NCI-H1417 treated with DMSO at 0.1 percent for 48 hours (cell line): ENCODE results near the gene DDX47.

Source experiments
- DNase-seq: peaks from one replicate; lab custom pipeline; 2025; lab: John Stamatoyannopoulos, UW

Gene DDX47

GRCh38 chr12:12813120-12814101 is at the start of gene DDX47:
TSS of gene DDX47 (plus strand) at chr12:12813346. CDS start at chr12:12813368, 22 bp downstream.
- peak; percentile 73 for DNase-seq

GRCh38 chr12:12764824-12765223 is 48.3 kb upstream of the DDX47 start:
- no peak for DNase-seq

DNA sequence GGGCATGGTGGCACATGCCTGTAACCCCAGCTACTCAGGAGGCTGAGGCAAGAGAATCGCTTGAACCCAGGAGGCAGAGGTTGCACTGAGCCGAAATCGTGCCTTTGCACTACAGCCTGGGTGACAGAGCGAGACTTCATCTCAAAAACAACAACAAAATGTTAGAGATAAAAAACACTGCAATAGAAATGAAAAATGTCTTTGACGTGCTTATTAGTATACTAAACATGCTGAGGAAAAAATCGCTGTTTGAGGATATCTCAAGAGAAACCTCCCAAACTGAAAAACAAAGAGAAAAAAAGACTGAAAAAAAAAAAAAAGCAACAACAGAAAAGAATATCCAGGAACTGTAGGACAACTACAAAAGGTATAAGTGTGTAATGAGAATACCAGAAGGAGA is 42.9 kb upstream of the DDX47 start:
- no peak for DNase-seq

DNA sequence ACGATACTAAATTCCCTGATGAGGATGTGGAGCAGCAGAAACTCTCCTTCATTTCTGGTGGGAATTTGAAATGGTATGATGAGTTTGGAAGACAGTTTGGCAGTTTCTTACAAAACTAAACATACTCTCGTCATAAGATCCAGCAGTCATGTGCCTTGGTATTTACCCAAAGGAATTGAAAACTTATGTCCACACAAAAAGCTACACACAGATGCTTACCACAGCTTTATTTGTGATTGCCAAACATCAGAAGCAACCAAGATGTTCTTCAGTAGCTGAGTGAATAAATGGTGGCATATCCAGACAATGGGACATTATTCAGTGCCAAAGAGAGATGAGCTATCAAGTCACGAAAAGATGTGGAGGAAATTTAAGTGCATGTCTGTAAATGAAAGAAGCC is 38.4 kb upstream of the DDX47 start:
- no peak for DNase-seq

DNA sequence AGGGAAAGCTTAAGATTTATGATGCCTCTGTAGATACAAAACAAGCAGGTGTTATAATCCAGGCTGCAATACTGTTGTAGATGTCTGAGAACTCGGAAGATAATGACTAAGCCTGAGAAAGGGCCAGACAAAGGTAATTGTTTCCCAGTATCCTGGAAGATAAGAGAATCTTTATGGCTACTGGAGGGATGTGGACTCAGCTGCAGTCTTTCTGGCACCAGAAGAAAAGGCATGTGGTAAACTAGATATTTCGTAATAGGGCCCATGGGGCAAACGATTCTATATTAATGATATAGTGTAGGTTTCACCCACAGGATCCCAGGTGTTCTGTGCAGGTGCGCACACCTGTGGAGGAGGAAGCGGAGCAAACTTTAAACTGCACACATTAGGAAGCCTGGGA is 36.9 kb upstream of the DDX47 start:
- peak; percentile 6 for DNase-seq

GRCh38 chr12:12777092-12777491 is 36.1 kb upstream of the DDX47 start:
- DNase-seq, result no peak

GRCh38 chr12:12779007-12779406 is 34.1 kb upstream of the DDX47 start:
- DNase-seq, result no peak

GRCh38 chr12:12779529-12779928 is 33.6 kb upstream of the DDX47 start:
- DNase-seq, result peak; percentile 96

GRCh38 chr12:12784116-12784515 is 29.0 kb upstream of the DDX47 start:
- DNase-seq, result no peak

DNA sequence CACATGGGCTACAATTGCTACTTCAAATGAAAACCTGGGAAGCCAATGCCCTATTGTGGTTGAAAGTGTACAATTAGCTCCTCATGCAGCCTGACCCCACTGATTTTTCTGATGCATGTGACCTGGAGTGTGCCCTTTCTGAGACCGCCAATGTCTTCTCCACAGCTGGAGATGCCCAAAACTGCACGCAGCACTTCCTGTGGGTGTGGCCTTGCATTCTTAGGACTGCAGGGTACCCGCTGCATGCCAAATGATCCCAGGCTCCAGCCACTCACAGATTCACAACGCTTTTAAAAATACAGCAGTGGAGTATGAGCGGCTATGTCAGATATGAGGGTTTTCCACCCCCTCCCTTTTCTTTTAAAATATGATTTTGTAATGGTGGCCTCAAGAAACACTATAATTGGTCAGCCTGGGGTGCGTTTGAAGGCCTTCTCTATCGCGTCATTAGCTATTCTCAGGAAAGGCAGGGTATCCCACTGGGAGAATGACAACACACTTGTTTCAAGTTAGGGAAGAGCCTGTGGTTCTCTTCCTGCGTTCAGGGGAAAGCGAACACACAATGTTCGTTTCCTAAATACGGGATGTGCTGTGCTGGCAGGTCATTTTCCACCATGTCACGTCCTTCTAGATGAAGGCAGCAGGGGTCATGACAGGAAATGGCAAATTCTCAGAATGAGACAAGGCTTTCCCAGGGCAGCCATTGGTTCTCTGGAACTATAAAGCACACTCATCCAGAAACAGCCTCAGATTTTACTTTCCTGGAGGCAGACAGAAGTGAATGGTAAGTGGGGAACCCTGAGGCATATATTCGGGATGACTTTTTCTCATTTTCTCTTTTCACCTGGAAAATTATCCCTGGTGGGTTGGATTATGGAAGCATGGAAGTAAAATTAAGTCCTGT is 28.0 kb upstream of the DDX47 start, which contains the start of gene APOLD1:
Gene APOLD1 (plus strand): TSS at position 749 of the 904 bp plus-strand sequence. CDS start 33 bp downstream, at position 782.
- DNase-seq, result no peak

- DNase-seq, result no peak
Observed at GRCh38 chr12:12786351-12786705, 26.8 kb upstream of the DDX47 start.

- peak; percentile 16 for DNase-seq
Observed at GRCh38 chr12:12786706-12787601, 26.2 kb upstream of the DDX47 start.

DNA sequence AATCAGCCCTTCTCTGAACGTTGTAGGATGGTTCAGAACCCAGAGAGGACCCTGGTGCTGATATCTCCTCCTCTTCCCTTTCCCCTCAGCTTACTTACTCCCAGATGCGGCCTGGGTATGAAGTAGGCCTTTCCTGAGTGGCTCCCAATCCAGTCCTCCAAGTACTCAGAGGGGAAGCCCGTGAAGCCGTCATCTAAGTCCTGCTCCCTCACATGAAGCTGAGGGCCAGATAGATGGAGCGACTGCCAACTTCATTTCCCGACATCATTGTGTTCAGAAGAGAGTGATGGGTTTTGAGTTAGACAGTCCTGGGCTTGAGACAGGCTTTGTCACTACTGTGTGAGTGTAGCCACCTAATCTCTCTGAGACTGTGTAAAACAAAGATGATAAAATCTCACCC is 25.0 kb upstream of the DDX47 start:
- no peak for DNase-seq

DNA sequence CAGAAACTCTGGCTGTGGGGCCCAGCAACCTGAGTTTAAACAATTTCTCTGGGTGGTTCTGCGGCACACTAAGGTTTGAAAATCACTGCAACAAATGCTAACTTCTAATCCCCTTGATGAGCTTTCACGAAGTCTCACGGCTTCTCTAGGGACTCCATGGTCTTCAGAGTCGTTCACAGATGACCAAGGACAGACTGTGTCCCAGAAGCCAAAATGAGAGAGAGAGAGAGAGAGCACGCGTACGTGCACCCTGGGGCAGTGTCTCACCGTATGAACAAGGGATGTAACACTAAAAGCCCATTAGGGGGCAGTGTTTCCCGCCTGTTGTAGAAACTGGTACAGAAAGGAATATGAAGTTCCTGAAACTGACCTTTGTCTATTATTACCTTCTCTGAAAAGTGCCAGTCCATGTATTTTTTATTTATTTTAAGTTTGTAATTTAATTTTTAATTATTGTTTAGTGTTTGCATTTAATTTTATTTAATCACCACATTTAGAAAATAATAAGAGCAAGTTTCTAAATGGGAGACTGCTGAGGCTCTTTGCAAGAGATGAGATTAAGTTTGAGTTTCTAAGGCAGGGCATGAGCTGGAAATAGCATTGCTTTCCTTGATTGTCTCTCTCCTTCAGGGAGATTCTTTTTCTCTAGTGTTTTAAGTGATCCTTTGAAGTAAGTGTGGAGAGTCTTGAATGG is 24.3 kb upstream of the DDX47 start:
- DNase-seq, result peak; percentile 47

DNA sequence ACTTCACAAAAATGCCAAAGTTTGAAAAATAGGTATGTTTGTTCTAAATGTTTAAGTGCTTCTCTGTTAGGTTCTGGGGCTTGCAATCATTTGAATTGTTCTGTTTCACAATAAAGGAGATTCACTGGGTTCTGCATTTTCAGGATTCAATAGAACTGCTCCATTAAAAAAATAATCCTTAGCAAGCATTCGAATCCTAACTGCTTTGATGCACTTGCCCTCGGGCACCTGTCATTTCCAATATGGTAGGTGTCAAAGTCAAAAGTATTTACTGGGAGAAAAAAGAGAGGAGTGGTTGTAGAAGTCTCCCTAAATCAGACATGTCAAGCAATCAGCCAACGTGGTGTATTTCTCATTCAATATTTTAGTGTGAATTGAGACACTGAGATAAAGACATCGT is 22.2 kb upstream of the DDX47 start:
- no peak for DNase-seq

DNA sequence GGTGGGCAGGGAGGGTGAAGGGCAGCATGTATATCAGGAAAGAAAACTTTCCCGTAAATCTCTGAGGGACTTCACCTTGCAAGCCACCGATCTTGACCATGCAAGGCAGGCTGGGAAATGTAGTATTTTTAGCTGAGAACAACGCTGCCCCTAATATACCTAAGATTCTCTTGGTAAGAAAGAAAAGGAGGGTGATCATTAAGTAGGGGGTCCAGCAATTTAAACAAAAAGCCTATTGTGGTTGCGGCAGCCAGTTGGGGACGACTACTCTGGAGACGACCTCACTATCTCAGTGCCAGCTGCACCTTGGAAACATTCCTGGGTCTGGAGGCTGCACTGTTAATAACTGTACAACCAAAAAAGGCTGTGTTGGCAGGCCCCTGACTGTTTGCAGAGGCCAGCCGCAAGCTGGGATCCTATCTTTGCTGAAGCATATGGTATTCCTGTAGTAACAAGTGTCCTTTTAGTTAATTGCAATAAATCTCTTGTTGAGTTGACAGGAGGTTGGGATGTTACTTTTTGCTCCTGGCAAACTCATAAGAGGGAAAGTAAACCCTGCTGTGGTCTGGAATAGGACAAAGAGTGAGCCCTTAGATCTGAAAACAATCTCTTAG is 21.3 kb upstream of the DDX47 start:
- DNase-seq, result no peak

GRCh38 chr12:12792421-12792820 is 20.7 kb upstream of the DDX47 start:
- DNase-seq, result no peak

DNA sequence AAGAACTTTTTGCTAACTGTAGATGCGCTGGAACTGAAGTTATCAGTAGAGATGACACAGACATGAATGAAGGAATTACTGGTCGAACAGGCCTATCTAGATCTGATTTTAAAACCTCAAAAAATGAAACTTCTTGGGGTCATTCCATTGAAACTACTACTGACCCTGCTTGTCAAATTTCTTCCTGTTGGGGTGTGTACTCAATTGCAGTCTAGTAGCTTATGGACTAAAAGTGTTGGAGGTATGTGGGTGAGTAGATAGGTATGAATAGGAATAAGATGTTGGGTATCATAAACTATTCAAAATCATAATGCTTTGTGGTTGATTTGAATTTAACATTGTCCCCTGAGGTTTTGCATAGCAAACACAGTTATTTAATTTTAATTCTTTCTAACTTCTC is 18.5 kb upstream of the DDX47 start:
- DNase-seq, result no peak

GRCh38 chr12:12796171-12796570 is 17.0 kb upstream of the DDX47 start:
- DNase-seq, result no peak

- no peak for DNase-seq
Observed at GRCh38 chr12:12796928-12797793, 16.0 kb upstream of the DDX47 start.
